NCI-H2029 (cell line): ENCODE data around the gene LRRC4.
A peak's percentile ranks its signal among the peaks of the same experiment; 100 is the strongest.

Experiments used
- DNase-seq: peaks from one replicate; lab custom pipeline; 2025; lab: John Stamatoyannopoulos, UW

LRRC4 gene, protein sequence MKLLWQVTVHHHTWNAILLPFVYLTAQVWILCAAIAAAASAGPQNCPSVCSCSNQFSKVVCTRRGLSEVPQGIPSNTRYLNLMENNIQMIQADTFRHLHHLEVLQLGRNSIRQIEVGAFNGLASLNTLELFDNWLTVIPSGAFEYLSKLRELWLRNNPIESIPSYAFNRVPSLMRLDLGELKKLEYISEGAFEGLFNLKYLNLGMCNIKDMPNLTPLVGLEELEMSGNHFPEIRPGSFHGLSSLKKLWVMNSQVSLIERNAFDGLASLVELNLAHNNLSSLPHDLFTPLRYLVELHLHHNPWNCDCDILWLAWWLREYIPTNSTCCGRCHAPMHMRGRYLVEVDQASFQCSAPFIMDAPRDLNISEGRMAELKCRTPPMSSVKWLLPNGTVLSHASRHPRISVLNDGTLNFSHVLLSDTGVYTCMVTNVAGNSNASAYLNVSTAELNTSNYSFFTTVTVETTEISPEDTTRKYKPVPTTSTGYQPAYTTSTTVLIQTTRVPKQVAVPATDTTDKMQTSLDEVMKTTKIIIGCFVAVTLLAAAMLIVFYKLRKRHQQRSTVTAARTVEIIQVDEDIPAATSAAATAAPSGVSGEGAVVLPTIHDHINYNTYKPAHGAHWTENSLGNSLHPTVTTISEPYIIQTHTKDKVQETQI

GRCh38 chr7:128030654-128031611 is at the start of gene LRRC4:
Gene LRRC4, minus strand, starts transcription at chr7:128031437. Its CDS starts 797 bp downstream, at chr7:128030640.
- DNase-seq = peak; percentile 47

DNA sequence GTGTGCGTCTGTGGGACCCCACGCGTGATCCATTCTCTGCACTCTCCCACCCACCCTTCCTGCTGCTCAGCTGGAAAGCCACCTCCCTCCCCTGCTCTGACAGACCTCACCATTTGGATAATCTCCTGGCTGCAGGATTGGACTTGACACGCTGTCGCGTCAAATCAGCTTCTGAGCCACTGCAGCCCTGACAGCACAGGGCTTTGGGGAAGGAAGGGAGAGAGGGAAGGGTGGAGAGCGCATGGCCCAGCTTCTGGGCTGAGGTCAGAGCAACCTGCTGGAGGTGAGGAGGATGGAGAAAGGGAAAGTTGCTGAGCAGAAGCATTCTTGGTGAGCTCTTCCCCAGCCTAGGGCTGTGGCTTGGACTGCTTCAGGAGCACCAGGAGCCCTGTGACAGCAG is 48.9 kb upstream of the LRRC4 start:
- no peak for DNase-seq

DNA sequence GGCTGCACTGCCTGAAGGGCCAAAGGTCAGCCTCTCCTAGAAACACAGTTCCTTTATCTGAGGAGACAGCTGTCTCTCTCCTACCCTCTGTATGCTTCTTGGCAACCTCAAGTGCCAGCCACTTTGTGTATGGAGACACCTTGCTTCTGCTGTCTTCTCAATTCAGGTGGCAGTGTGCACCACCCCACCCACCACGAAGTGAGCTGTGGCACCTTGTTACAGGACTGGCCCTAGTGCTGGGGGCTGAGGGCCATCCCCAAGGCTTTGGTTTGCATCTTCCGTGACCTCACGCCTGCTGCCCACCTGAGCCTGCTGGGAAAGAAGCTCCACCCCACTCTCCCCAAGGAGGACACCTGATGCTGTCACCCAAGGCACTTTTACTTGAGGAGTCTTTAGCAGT is 47.1 kb upstream of the LRRC4 start:
- DNase-seq = no peak

DNA sequence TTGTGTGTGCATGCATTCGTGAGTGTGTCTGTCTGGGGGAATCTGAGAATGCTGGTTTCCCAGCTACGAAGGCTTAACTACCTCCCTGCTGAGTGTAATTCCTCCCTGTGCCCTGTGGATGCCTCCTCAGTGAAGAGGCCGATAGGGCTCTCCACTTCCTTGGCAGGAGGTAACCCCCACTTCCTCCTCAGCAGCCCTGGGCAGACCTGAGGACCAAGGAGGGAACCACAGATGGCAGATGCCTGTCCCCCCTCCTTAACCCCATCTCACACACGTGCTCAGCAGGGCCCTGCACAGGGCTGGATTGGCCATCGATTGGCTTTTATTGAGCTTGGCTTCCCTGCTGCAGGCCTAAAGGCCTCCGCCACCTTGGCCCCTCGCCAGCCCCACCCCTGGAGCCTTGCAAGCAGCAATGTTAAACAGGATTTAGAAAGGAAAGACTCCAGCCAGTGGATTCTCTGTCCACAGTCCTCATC is 45.6 kb upstream of the LRRC4 start:
- DNase-seq = peak; percentile 48

DNA sequence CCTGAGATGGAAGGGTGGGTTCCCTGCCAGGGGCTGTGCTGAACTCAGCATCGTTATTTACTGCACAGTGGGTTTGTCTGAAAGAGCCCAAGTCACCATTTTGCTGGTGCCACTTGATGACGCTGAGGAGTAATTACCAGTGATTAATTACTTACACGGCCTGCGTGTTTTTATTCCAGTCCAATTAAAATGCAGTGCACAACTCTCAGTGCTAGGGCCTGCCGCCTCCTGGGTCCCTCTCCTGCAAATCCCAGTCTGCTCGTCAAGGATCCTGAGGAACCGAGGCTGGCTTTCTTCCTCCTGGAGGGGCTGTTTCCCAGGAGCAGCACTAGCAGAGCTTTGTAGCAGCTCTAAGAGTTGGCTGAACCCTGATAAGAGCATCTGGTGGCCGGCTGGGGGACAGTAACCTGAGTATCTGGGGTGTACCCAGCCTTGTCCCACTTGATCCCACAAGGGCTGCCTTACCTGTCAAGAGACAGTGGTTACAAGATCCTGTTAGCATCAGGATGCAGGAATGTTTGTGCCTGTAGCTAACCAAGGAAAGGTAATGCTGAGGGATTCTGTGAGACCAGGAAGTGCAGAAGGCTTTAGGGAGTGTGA is 45.1 kb upstream of the LRRC4 start:
- DNase-seq = no peak

DNA sequence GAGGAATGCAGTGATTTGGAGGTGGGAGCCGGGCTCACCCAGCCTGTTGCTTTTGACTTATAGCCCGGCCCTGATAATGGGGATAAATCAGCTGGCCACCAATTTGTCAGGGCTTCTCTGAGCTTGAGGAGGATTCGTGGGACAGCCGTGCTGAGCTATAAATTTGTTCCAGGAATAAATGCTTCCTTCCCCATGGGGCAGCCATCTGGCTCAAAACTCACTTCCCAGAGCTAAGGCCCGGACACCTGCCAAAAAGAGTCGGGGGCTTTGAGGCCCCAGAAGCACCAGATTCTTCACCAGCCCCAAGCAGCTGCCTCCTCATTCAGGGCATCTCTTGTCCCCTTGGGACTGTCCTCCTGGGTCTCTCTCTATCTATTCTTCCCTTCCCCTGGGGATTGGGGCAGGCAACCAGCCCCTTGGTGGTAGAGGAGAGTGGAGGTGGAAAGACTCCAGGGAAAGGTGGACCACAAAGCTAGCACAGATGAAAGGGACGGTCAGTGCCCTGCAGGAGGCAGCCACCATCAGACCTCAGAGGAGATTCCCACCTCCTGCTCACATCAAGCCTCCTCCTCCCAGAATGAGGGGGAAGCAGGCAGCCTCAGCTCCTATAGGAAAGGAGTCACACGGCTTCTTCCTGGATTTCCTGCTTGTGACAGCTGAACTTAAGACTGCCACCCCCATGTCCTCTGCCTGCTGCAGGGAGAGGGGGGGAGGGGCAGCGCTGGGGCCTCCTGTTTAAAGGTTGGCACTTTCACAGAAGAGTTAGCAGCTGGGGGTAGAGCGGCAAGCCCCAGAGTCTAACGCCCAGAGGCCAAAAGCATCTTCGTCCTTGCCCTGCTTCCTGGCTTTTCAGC is 44.2 kb upstream of the LRRC4 start:
- no peak for DNase-seq

GRCh38 chr7:128074736-128075135 is 43.5 kb upstream of the LRRC4 start:
- DNase-seq = no peak

DNA sequence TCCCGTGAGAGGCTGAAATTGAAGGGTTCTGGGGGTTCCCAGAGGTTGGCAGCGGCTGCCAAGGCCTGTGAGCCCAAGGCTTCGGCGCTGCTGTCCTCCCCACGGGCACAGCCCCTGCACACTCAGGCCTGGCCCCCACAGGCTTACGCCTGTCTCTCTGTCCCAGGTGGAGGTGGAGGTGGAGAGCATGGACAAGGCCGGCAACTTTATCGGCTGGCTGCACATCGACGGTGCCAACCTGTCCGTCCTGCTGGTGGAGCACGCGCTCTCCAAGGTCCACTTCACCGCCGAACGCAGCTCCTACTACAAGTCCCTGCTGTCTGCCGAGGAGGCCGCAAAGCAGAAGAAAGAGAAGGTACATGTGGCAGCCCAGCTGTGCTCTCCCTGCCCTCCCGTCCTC is 43.1 kb upstream of the LRRC4 start:
- DNase-seq = no peak

- no peak for DNase-seq
These were observed 42.6 kb upstream of the LRRC4 start for GRCh38 chr7:128073671-128074310.

DNA sequence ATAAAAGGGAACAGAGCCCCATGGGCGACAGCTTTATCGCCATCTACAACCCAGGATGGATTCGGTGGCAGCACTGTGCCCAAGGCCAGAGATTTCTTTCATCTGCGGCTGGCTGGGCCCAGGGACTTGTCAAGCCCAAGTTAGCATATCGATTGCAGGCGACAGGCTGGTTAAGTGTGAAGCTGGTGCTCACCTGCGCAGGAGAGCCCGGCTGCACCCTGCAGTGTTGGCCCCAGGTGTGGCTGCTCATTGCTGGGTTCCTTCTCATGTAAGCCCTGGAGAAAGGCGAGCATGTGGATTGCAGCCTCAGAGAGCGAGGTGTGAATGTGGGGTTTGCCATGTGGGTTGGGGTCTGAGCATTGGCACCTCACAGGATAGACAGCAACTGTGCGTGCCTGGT is 40.6 kb upstream of the LRRC4 start:
- no peak for DNase-seq

DNA sequence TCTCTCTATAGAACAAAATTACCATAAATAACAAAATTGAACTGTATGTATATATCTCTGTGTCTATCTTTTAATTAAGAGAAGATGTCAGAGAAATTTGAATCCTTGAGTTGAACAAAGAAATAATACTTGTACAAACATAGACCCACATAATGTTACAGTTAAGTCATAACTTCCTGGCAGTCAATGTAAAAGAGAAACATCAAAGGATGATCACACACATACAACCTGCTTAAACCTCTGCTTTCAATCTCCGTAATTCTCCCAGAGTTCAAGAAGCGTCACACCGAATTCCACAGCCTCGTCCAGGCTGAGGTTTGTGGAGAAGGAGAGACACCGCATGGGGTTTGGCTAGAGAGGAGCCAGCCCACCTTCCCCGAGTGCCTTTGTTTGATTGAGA is 40.1 kb upstream of the LRRC4 start:
- DNase-seq = no peak

DNA sequence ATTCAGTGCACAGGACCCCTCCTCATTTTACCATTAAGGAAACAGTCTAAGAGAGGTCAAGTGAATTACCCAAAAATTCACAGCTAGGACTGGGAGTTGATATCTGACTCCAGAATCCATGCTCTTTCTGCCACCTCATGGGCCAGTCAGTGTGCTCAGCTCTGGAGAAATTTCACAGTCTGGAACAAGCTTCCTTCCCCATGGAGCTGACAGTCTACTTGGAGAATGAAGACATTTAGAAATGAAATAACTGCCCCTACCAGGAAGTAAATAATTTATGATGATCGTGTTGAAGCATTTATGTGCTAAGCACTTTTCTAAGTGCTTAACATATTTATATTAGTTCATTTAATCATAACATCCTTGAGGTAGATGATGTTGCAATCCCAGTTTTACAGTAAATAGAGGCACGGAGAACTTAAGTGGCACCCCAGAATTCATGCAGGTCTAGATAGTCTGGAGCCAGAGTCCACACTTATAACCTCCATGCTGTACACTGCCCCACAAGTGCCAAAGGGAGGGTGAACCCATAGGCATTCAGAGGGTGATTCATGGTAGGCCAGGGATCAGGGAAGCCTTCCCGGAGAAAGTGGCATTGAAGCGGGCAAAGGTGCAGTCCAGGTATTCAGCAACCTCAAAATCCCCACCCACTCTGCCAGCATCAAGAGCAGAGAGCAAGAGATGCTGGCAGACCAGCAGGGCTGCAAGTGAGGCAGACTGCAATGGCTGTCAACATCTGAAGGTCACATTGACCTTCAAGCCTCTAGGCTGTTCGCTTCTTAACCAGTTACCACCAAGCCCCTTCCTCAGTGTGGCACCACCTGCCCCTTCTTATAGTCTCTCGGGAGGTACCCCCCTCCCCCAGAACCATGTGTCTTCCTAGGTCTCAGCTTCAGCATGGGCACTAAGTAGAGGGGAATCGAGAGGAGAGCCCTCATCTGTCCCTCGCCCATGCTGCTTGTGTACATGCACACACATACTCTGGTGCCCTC is 38.4 kb upstream of the LRRC4 start:
- no peak for DNase-seq

GRCh38 chr7:128068785-128069184 is 37.5 kb upstream of the LRRC4 start:
- no peak for DNase-seq

DNA sequence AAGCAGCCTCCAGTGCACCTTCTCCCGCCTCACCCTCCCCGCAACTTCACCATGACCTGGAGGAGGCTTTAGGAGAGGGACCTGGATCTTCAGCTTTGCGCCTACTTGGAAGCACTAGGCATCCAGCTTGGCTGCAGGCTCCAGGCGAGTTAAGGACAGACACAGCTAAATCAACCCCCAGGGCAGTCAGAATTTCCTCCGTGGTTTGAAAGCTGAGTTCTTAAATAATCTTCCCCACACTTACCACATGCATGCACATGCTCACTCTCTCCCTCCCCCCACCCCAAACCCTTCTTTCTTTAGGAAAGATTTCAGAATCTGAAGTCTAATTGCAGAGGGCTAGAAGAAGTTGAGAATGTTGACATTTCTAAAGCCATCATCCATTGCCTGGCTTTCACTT is 36.7 kb upstream of the LRRC4 start:
- no peak for DNase-seq

DNA sequence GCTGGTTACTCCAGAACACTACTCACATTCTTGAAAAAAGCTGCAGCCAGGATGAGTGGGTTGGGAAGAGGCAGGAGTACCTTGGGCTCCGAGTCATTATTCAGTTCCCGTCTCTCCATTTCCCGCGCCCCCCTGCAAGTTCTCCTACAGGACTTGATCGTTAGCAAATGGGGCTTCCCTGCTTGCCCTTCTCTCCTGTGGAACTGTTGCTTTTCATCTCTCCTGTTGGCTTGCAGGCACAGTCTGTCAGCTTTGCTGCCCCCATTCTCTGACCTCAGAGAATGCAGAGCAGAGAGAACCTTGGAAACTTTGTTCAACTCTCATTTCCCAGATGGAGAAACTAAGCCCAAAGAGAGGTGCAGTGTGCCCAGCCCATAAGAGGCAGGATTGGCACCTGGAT is 35.6 kb upstream of the LRRC4 start:
- no peak for DNase-seq

DNA sequence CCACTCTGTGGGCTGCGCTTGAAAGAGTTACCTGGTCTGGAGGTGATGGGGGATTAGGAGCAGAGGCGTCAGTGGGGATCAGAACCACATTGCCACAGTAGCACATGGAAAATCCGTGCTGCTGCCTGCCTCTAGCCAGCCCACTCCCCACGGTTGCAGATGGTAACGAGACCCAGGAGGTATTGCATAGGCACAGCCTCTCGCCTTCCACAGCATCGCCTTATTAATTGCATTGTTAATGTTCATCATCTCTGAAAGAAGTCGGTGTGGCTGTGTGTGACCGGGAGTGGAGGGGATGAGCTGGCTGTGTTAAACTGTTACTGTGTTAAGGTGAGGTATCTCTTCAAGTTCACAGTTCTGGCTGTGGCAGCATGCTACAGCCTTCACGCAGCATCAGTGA is 35.2 kb upstream of the LRRC4 start:
- DNase-seq = no peak

DNA sequence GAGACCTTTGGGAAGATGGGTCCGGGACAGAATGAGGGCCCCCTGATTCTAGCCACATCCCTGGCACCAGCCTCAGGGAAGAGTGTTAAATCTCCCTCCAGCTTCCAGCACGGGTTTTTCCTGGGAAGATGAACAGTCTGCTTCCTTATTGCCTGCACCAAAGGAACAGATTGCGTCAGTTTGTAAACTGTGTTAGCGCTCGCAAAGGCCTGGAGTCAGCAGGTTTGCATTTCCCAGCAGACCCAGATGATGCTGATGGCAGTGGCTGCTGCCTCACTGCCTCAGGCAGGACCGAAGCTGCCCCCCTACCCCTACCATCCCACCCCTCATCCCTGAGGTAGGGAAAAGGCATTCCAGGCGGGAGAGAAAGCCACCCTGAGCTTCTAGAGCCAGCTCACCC is 34.6 kb upstream of the LRRC4 start:
- no peak for DNase-seq

DNA sequence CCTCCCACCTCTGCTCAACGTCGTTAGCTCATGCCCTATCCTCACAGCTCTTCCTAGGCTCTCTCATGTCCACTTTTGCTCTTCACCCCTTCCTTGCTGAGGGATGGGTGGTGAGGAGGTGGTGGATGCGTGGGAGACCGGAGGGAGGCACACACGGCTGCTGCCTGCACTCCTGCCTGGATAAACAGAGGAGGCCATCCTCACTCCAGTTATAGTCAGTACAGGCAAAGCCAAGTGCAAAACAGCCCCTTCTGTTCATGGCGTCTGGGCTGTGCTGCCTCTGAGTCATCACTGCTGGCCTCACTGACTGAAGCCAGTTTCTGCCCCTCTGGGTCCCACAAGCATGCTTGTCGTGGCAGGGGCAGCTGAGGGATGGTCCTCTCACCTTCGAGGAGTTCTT is 31.9 kb upstream of the LRRC4 start:
- no peak for DNase-seq

DNA sequence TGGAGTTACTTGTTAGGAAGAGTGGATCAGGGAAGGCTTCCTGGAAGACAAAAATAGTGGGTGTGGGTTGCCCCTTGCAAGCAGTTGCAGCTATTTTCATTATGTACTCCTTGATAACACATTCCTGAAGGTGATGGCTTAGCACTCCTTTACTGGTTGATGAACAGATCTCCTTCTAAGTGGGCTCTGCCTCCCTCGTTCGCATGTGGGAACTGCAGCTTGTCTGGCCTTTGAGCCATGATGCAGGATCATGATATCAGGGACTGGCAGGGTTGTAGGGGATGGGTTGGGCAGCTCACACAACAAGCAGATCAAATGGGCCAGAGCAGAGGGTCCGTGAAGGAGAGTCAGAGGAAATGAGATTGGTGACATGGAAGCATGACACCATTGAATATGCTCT is 28.8 kb upstream of the LRRC4 start:
- no peak for DNase-seq
